ENCODE results near the gene SERPINC1.
"Not testable (repeated sequence)": the region's sequence is repeated elsewhere in the genome, so short reads cannot be mapped to it uniquely, and the experiment has no call there.

SERPINC1 gene

GRCh38 chr1:173893611-173894010, 23.5 kb downstream of the SERPINC1 start:
- TF ChIP-seq YY1 (IDR thresholded peaks at IDR 0.05; ENCODE audit: insufficient read depth, insufficient read length) (no peak), SUZ12 (IDR thresholded peaks at IDR 0.05; ENCODE audit: extremely low read depth, insufficient read depth, insufficient read length) (no peak), ZNF274 (IDR thresholded peaks at IDR 0.05; ENCODE audit: low read depth, low read length) (no peak)
- Histone ChIP-seq H3K4me3 (ENCODE audit: insufficient read length, low read depth) (no peak overlapping the region), H3K9me3 (ENCODE audit: insufficient read depth, low read length) (no peaks in the 10 kb centered on the region), H3K4me1 (ENCODE audit: insufficient read depth, insufficient read length) (no peaks in the 10 kb centered on the region), H3K36me3 (ENCODE audit: insufficient read depth, insufficient read length, low read length) (peaks cover 3% of the 10 kb centered on the region), H3K9ac (ENCODE audit: insufficient read length, low read depth) (no peak overlapping the region), H3K27me3 (ENCODE audit: insufficient read depth, insufficient read length) (no peaks in the 10 kb centered on the region)
- no peak for DNase-seq (ENCODE audit: low read depth, low spot score)

- Histone ChIP-seq H3K36me3 (ENCODE audit: insufficient read depth, insufficient read length, low read length) (peaks cover 23% of the 10 kb centered on the region), H3K27me3 (ENCODE audit: insufficient read depth, insufficient read length) (no peaks in the 10 kb centered on the region), H3K4me3 (ENCODE audit: insufficient read length, low read depth) (no peak overlapping the region), H3K9ac (ENCODE audit: insufficient read length, low read depth) (no peak overlapping the region), H3K4me1 (ENCODE audit: insufficient read depth, insufficient read length) (no peaks in the 10 kb centered on the region), H3K9me3 (ENCODE audit: insufficient read depth, low read length) (no peaks in the 10 kb centered on the region)
- no peak for TF ChIP-seq YY1 (IDR thresholded peaks at IDR 0.05; ENCODE audit: insufficient read depth, insufficient read length)
- TF ChIP-seq SUZ12 (IDR thresholded peaks at IDR 0.05; ENCODE audit: extremely low read depth, insufficient read depth, insufficient read length), result no peak
- TF ChIP-seq ZNF274 (IDR thresholded peaks at IDR 0.05; ENCODE audit: low read depth, low read length), result no peak
- no peak for DNase-seq (ENCODE audit: low read depth, low spot score)
Measured at GRCh38 chr1:173889885-173890284, 27.2 kb downstream of the SERPINC1 start.

DNA sequence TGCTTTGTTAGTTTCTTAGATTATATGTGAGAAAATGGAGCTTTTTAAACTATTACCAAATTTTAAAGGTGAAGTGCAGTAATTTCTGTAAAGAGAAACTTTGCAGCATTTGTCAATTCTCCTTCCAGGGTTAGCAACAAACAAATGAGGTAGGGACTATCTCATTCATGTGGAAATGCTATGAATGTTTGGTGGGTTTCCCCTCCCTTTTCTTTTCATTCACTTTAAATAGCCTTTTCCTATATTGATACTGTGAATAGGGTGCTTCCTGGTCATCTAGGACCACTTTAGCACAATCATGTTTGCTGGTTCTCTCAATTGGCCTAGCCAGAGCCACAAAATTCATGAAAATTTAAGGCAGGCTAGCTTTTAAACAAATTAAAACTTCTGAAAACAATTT, 28.4 kb downstream of the SERPINC1 start:
- Histone ChIP-seq H3K36me3 (ENCODE audit: insufficient read depth, insufficient read length, low read length) (peaks cover 23% of the 10 kb centered on the region), H3K4me3 (ENCODE audit: insufficient read length, low read depth) (no peak overlapping the region)
- no peak for TF ChIP-seq YY1 (IDR thresholded peaks at IDR 0.05; ENCODE audit: insufficient read depth, insufficient read length)
- no peak for TF ChIP-seq ZNF274 (IDR thresholded peaks at IDR 0.05; ENCODE audit: low read depth, low read length)
- TF ChIP-seq SUZ12 (IDR thresholded peaks at IDR 0.05; ENCODE audit: extremely low read depth, insufficient read depth, insufficient read length), result no peak

GRCh38 chr1:173887627-173888026, 29.5 kb downstream of the SERPINC1 start:
- no peaks in the 10 kb centered on the region for H3K4me1 ChIP-seq (ENCODE audit: insufficient read depth, insufficient read length)
- no peak for DNase-seq (ENCODE audit: low read depth, low spot score)
- H3K4me3 ChIP-seq (ENCODE audit: insufficient read length, low read depth), result no peak overlapping the region
- H3K36me3 ChIP-seq (ENCODE audit: insufficient read depth, insufficient read length, low read length), result peaks cover 23% of the 10 kb centered on the region
- TF ChIP-seq YY1 (IDR thresholded peaks at IDR 0.05; ENCODE audit: insufficient read depth, insufficient read length) (no peak), SUZ12 (IDR thresholded peaks at IDR 0.05; ENCODE audit: extremely low read depth, insufficient read depth, insufficient read length) (no peak), ZNF274 (IDR thresholded peaks at IDR 0.05; ENCODE audit: low read depth, low read length) (no peak)
- no peaks in the 10 kb centered on the region for H3K9me3 ChIP-seq (ENCODE audit: insufficient read depth, low read length)
- no peaks in the 10 kb centered on the region for H3K27me3 ChIP-seq (ENCODE audit: insufficient read depth, insufficient read length)
- H3K9ac ChIP-seq (ENCODE audit: insufficient read length, low read depth), result no peak overlapping the region

More for the DNA sequence above, 28.4 kb downstream of the SERPINC1 start:
- Histone ChIP-seq H3K4me1 (ENCODE audit: insufficient read depth, insufficient read length) (no peaks in the 10 kb centered on the region), H3K9ac (ENCODE audit: insufficient read length, low read depth) (no peak overlapping the region), H3K27me3 (ENCODE audit: insufficient read depth, insufficient read length) (no peaks in the 10 kb centered on the region), H3K9me3 (ENCODE audit: insufficient read depth, low read length) (no peaks in the 10 kb centered on the region)
- DNase-seq (ENCODE audit: low read depth, low spot score), result no peak

DNA sequence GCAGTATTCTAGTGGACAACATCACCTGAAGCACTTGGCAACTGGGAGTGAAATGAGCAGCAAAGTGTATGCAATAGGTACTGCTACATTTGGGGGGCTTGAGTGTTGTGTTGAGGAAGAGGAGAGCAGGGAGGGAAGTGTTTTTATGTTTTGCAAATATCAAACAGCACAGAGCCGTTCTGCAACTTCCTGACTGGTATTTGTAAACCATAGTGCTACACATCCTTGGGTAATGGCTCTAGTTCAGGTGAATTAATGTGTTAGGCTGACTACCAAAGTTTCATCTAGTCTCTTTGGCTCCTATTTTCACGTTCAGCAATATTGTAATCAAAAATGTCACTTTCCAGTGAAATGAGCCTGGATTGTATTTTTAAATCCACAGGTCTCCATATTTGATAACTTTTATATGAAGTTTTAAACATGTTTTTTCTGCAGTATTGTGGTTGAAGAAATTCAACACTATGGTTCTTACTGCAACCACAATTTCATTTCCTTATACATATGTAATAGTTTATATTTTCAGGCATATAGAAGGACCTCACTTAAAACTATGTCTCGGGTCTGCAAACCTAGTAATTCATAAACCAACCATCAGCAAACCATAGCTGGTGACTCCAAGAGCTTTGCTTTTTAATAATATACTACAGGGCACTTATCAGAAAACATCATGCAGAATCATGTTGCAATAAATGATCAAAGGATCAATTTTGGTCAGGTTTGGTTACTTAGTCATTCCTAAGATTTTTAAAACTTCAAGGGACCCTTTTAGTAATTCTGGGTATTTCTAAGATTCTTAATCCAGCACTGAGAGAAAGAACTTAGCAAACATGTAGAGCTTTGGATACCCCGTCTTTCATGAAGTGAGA, 30.1 kb downstream of the SERPINC1 start:
- no peak overlapping the region for H3K9ac ChIP-seq (ENCODE audit: insufficient read length, low read depth)
- TF ChIP-seq YY1 (IDR thresholded peaks at IDR 0.05; ENCODE audit: insufficient read depth, insufficient read length) (no peak), SUZ12 (IDR thresholded peaks at IDR 0.05; ENCODE audit: extremely low read depth, insufficient read depth, insufficient read length) (no peak), ZNF274 (IDR thresholded peaks at IDR 0.05; ENCODE audit: low read depth, low read length) (no peak)
- H3K9me3 ChIP-seq (ENCODE audit: insufficient read depth, low read length), result no peaks in the 10 kb centered on the region
- no peak overlapping the region for H3K4me3 ChIP-seq (ENCODE audit: insufficient read length, low read depth)
- H3K27me3 ChIP-seq (ENCODE audit: insufficient read depth, insufficient read length), result no peaks in the 10 kb centered on the region
- H3K36me3 ChIP-seq (ENCODE audit: insufficient read depth, insufficient read length, low read length), result peaks cover 23% of the 10 kb centered on the region
- DNase-seq (ENCODE audit: low read depth, low spot score), result no peak
- no peaks in the 10 kb centered on the region for H3K4me1 ChIP-seq (ENCODE audit: insufficient read depth, insufficient read length)

GRCh38 chr1:173884701-173885100, 32.4 kb downstream of the SERPINC1 start:
- DNase-seq (ENCODE audit: low read depth, low spot score), result no peak
- TF ChIP-seq YY1 (IDR thresholded peaks at IDR 0.05; ENCODE audit: insufficient read depth, insufficient read length) (no peak), SUZ12 (IDR thresholded peaks at IDR 0.05; ENCODE audit: extremely low read depth, insufficient read depth, insufficient read length) (no peak), ZNF274 (IDR thresholded peaks at IDR 0.05; ENCODE audit: low read depth, low read length) (no peak)
- H3K36me3 ChIP-seq (ENCODE audit: insufficient read depth, insufficient read length, low read length), result peaks cover 20% of the 10 kb centered on the region
- H3K4me3 ChIP-seq (ENCODE audit: insufficient read length, low read depth), result no peak overlapping the region
- H3K4me1 ChIP-seq (ENCODE audit: insufficient read depth, insufficient read length), result no peaks in the 10 kb centered on the region
- no peaks in the 10 kb centered on the region for H3K9me3 ChIP-seq (ENCODE audit: insufficient read depth, low read length)
- no peaks in the 10 kb centered on the region for H3K27me3 ChIP-seq (ENCODE audit: insufficient read depth, insufficient read length)
- no peak overlapping the region for H3K9ac ChIP-seq (ENCODE audit: insufficient read length, low read depth)

GRCh38 chr1:173881117-173881516, 36.0 kb downstream of the SERPINC1 start:
- peaks cover 28% of the 10 kb centered on the region for H3K36me3 ChIP-seq (ENCODE audit: insufficient read depth, insufficient read length, low read length)
- not testable (repeated sequence) for H3K9ac ChIP-seq (ENCODE audit: insufficient read length, low read depth); H3K4me3 ChIP-seq (ENCODE audit: insufficient read length, low read depth); H3K9me3 ChIP-seq (ENCODE audit: insufficient read depth, low read length); DNase-seq (ENCODE audit: low read depth, low spot score); H3K4me1 ChIP-seq (ENCODE audit: insufficient read depth, insufficient read length); H3K27me3 ChIP-seq (ENCODE audit: insufficient read depth, insufficient read length)
